HepG2 (cell line): ENCODE results near the gene TF. TPM values are rescaled to one million over a fixed set of nuclear protein-coding genes. Genes with fewer than 3 reads are reported as not detected.

Source experiments
- CBFB ChIP-seq: sonication (generic); formaldehyde crosslinking; IDR thresholded peaks from 2 replicates; pipeline ENCODE4 v1.4.0; 2020; ENCODE audit warnings: missing genetic modification reagents
- CC2D1A ChIP-seq: sonication (generic); formaldehyde crosslinking; IDR thresholded peaks from 2 replicates; pipeline ENCODE4 v1.8.1; 2023; ENCODE audit warnings: mild to moderate bottlenecking, missing genetic modification reagents
- HBP1 ChIP-seq: IDR thresholded peaks from 2 replicates; pipeline ENCODE4 v1.6.1; 2016; ENCODE audit warnings: low read depth, control low read depth
- HDAC6 ChIP-seq: fragments of 200-600 bp; sonication (generic); IDR thresholded peaks from 2 replicates; pipeline ENCODE4 v1.7.0; 2017; ENCODE audit warnings: mild to moderate bottlenecking, antibody characterized with exemption, low read length, low read depth
- HHEX ChIP-seq: IDR thresholded peaks from 2 replicates; pipeline ENCODE4 v1.6.1; 2016; ENCODE audit warnings: control low read depth
- HNF1B ChIP-seq: sonication (generic); formaldehyde crosslinking; IDR thresholded peaks from 2 replicates; pipeline ENCODE4 v1.5.1; 2020; ENCODE audit warnings: mild to moderate bottlenecking, moderate library complexity, missing genetic modification reagents
- KMT2A ChIP-seq: sonication (generic); formaldehyde crosslinking; IDR thresholded peaks from 2 replicates; pipeline ENCODE4 v1.4.0; 2020; ENCODE audit warnings: missing genetic modification reagents
- MLLT10 ChIP-seq: sonication (generic); formaldehyde crosslinking; IDR thresholded peaks from 2 replicates; pipeline ENCODE4 v1.4.0; 2020; ENCODE audit warnings: missing genetic modification reagents
- MLX ChIP-seq: IDR thresholded peaks from 2 replicates; pipeline ENCODE4 v1.6.1; 2016
- PLRG1 ChIP-seq: fragments of 450-650 bp; conservative IDR thresholded peaks from 2 replicates; pipeline ENCODE4 v1.6.1; 2016
- RAD51 ChIP-seq: fragments of 450-650 bp; IDR thresholded peaks from 2 replicates; pipeline ENCODE4 v1.6.1; 2016; ENCODE audit warnings: borderline replicate concordance
- RNF219 ChIP-seq: sonication (generic); formaldehyde crosslinking; IDR thresholded peaks from 2 replicates; pipeline ENCODE4 v1.5.0; 2020; ENCODE audit warnings: mild to moderate bottlenecking, missing genetic modification reagents
- RXRA ChIP-seq: sonication (generic); formaldehyde crosslinking; IDR thresholded peaks from 2 replicates; pipeline ENCODE4 v1.5.1; 2020; ENCODE audit warnings: missing genetic modification reagents
- SKI ChIP-seq: fragments of 450-650 bp; IDR thresholded peaks from one replicate; pipeline ENCODE4 v1.6.1; 2018; ENCODE audit warnings: mild to moderate bottlenecking; ENCODE audit not compliant: partially characterized antibody
- SNAPC5 ChIP-seq: sonication (generic); formaldehyde crosslinking; IDR thresholded peaks from 2 replicates; pipeline ENCODE4 v1.8.1; 2023; ENCODE audit warnings: mild to moderate bottlenecking, missing genetic modification reagents, borderline replicate concordance
- TARDBP ChIP-seq: sonication (generic); formaldehyde crosslinking; IDR thresholded peaks from 2 replicates; pipeline ENCODE4 v1.8.0; 2022; ENCODE audit warnings: mild to moderate bottlenecking, missing genetic modification reagents
- TGIF2 ChIP-seq: IDR thresholded peaks from 2 replicates; pipeline ENCODE4 v1.6.1; 2016; ENCODE audit warnings: control low read depth, missing compliant biosample characterization
- ZNF558 ChIP-seq: sonication (generic); formaldehyde crosslinking; IDR thresholded peaks from 2 replicates; pipeline ENCODE4 v1.9.0; 2022; ENCODE audit warnings: mild to moderate bottlenecking, missing genetic modification reagents, borderline replicate concordance
- ZNF574 ChIP-seq: sonication (generic); formaldehyde crosslinking; IDR thresholded peaks from 2 replicates; pipeline ENCODE4 v1.4.0; 2020; ENCODE audit warnings: missing genetic modification reagents
- ZNF775 ChIP-seq: sonication (generic); formaldehyde crosslinking; IDR thresholded peaks from 2 replicates; pipeline ENCODE4 v1.4.0; 2020; ENCODE audit warnings: missing genetic modification reagents, mild to moderate bottlenecking, moderate library complexity, borderline replicate concordance
- ZSCAN20 ChIP-seq: sonication (generic); formaldehyde crosslinking; IDR thresholded peaks from 2 replicates; pipeline ENCODE4 v1.4.0; 2020; ENCODE audit warnings: missing genetic modification reagents, mild to moderate bottlenecking, borderline replicate concordance
- polyA plus RNA-seq, 8 experiments: library from polyadenylated mRNA; depleted of rRNA in 3 of 8; stranded (reverse) in 7 of 8; unstranded in 1 of 8; fragments of >200 nt; fragmentation: Illumina TruSeq in 4 of 8; extraction: Trizol in 4 of 8; gene quantifications; 2 replicates each; pipeline versions ENCODE4 v1.2.1 to v1.2.3, GENCODE V29; 2011 to 2016; ENCODE audit warnings: low read depth in 4 of 8, missing spikeins in 1 of 8, mixed read lengths in 1 of 8; ENCODE audit not compliant: insufficient read depth in 1 of 8
- total RNA-seq, 5 experiments: library from RNA; depleted of rRNA; stranded (reverse); fragments of >200 nt; fragmentation: Illumina TruSeq; extraction: Trizol; gene quantifications; 2 replicates each; pipeline ENCODE4 v1.2.3, GENCODE V29; 2016; ENCODE audit warnings: low read depth in 1 of 5

Gene TF
- total and polyA plus RNA-seq, 2 of the 13 experiments (the other 11 are each of a cell fraction or from before 2014, with no cell fraction given), result 10,074 to 11,821 TPM

GRCh38 chr3:133742351-133743091, 3.7 kb upstream of the TF start (continued):
- TF ChIP-seq CC2D1A (CRISPR knock-in tag) (0 out of 2 replicates have a peak, but pooled peaks have one; percentile 22), TGIF2 (peak; percentile 69), SNAPC5 (CRISPR knock-in tag) (no peak), RXRA (CRISPR knock-in tag) (peak; percentile 98), ZNF574 (peak; percentile 70; the same call in 1 of the 2 replicates), HBP1 (CRISPR knock-in tag) (no peak), MLX (CRISPR knock-in tag) (peak; percentile 86), ZNF775 (0 out of 2 replicates have a peak, but pooled peaks have one; percentile 42), ZNF558 (CRISPR knock-in tag) (no peak), RNF219 (CRISPR knock-in tag) (0 out of 2 replicates have a peak, but pooled peaks have one; percentile 7), CBFB (CRISPR knock-in tag) (peak; percentile 78; the same call in 1 of the 2 replicates), HNF1B (peak; percentile 95), SKI (peak; percentile 93), RAD51 (no peak), PLRG1 (no peak), KMT2A (CRISPR knock-in tag) (peak; percentile 34; the same call in 1 of the 2 replicates), HDAC6 (no peak), ZSCAN20 (CRISPR knock-in tag) (no peak), HHEX (peak; percentile 89), TARDBP (CRISPR knock-in tag) (peak; percentile 94), MLLT10 (CRISPR knock-in tag) (no peak)
